HG03354 (cell line): ENCODE results near the gene LTBP4.
A peak's percentile ranks its signal among the peaks of the same experiment; 100 is the strongest.

ENCODE experiments used
- ATAC-seq: cut with Tn5 transposase; IDR thresholded peaks from one replicate; pipeline ENCODE4 v1.9.1; 2021; ENCODE audit warnings: mild to moderate bottlenecking; ENCODE audit not compliant: unreplicated experiment, poor library complexity, severe bottlenecking

The LTBP4 gene

GRCh38 chr19:40594657-40595091 is 6.5 kb upstream of the LTBP4 start:
- ATAC-seq, result no peak

- ATAC-seq, result no peak
Measured at GRCh38 chr19:40596608-40597328, 4.4 kb upstream of the LTBP4 start.

- no peak for ATAC-seq
Measured at GRCh38 chr19:40597329-40597838, 3.8 kb upstream of the LTBP4 start.

- no peak for ATAC-seq
Measured at GRCh38 chr19:40598121-40598917, 2.9 kb upstream of the LTBP4 start.

DNA sequence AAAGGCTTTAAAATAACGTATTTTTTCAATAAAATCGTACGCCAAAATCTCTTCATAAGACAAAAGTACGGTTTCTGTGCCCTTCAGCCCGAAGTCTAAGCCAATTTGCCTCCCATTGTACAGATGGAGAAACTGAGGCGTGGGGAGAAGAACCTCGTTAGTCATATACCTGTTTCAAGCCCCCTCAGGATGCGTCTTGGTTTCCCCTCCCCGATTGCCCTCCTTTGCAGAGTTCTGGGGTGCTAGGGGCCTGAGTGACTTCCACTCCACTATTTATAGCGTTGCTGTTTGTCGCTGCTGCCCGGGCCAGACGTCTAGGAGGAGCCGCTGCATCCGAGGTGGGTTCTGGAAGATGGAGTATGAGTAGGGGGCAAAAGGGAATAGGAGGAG is 2.3 kb upstream of the LTBP4 start:
- no peak for ATAC-seq

DNA sequence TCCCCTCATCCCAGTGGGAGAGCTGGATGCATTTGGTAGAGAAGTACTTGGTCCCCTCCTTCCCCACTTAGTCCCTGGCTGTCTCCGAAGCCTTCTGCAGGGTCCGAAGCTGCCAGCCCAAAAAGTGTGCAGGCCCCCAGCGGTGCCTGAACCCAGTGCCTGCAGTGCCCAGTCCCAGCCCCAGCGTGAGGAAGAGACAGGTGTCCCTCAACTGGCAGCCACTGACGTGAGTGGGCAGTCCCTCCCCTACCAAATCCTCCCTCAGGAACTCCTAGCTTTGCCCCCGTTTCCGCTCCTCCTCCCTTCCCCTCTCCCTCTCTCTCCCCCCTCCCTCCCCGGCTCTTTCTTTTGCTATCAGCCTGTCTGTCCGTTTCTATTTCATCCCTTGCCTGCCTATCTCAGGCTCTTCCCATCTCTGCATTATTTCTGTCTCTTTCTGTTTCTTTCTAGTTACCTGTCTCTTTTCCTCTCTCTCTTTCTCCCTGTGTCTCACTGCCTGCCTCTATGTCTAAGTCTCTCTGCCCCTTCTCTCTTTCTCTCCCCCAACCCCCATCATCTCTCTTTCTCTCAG is 1.8 kb upstream of the LTBP4 start:
- ATAC-seq, result no peak

GRCh38 chr19:40599902-40600569 is 1.1 kb upstream of the LTBP4 start:
- no peak for ATAC-seq

- no peak for ATAC-seq
Measured at GRCh38 chr19:40600570-40601133, 517 bp upstream of the LTBP4 start.

GRCh38 chr19:40603071-40603388 is 1.9 kb downstream of the LTBP4 start:
- ATAC-seq, result no peak

DNA sequence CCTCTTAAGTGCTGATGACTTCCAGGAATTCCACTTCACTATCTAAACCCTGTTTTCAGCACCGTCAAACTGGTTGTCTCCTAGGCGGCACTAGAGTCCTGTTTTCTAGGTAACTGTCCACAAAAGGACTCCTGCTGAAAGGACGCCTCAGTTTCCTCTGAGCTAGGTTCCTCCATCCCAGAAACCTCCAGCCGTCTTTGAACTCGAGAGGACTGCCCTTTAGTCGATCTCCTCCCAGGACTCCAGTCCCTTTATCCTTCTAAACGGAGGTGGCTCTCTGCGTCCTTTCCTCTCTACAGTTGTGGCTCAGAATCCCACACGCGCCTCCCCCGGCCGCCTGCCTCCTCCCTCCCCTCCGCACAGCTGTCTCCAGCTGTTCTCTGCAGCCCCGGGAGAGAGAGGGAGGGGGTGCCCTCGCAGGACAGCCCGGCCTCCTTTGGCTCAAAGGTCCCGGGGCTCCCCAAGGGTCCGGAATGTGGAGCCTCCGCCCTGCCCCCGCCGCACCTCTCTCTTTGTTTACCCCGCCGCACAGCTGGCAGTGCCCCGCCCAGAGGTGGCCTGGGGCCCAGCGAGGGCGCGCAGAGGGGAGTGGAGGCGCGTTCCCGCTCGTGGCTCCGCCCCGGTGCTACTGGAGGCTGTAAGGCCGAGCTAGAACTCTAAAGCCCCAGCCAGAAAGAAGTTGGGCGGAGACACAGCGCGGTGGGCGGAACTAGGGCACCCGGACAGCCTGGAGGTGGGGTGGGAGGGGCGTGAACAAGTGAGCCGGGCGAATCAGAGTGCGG is 2.4 kb downstream of the LTBP4 start:
- ATAC-seq, result peak; percentile 79

GRCh38 chr19:40604171-40604646 is 3.0 kb downstream of the LTBP4 start:
- no peak for ATAC-seq

DNA sequence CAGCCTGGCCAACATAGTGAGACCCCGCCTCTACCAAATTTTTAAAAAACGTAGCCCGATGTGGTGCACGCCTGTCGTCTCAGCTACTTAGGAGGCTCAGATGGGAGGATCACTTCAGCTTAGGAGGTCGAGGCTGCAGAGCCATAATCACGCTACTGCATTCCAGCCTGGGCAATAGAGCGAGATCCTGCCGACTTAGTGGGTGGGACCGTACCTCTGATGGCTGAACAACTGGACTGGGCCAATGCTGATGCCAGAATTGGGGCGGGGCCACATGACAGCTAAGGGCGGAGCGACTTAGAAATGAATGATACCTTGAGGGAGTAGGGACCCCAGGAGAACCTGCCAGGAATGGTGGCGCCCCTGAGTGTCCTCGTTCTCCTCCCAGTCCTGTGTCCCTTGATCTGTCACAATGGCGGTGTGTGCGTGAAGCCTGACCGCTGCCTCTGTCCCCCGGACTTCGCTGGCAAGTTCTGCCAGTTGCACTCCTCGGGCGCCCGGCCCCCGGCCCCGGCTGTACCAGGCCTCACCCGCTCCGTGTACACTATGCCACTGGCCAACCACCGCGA is 3.6 kb downstream of the LTBP4 start:
- no peak for ATAC-seq

DNA sequence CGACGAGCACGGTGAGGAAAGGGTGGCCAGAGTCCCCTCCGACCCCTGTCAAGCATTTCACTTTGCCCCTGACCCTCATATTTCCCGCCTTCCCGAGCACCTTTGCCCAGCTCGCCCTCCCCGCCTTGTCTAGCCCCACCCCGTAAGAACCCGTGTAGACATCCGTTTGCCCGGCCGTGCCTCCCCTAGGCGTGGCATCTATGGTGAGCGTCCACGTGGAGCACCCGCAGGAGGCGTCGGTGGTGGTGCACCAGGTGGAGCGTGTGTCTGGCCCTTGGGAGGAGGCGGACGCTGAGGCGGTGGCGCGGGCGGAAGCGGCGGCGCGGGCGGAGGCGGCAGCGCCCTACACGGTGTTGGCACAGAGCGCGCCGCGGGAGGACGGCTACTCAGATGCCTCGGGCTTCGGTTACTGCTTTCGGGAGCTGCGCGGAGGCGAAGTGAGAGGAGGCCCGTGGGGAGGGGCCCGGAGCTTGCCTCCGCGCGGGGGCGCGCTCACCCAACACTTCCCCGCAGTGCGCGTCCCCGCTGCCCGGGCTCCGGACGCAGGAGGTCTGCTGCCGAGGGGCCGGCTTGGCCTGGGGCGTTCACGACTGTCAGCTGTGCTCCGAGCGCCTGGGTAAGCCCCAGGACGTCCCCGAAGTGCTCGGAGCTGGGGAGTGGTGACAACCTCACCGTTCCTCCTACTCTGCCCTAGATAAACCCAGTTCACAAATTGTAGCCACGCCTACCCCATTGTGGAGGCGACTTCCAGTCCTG is 4.2 kb downstream of the LTBP4 start:
- no peak for ATAC-seq

GRCh38 chr19:40607311-40608239 is 6.4 kb downstream of the LTBP4 start:
- no peak for ATAC-seq

- ATAC-seq, result no peak
Measured at GRCh38 chr19:40608240-40608621, 7.1 kb downstream of the LTBP4 start.

- no peak for ATAC-seq
Measured at GRCh38 chr19:40608957-40609356, 7.8 kb downstream of the LTBP4 start.
